Endothelial cell of umbilical vein (primary cell): Measurements from ENCODE around the gene BATF.

Experiments used
- EZH2 ChIP-seq: IDR thresholded peaks from 2 replicates; pipeline ENCODE4 v1.6.1; 2012; ENCODE audit warnings: borderline replicate concordance, low read depth, mild to moderate bottlenecking, moderate library complexity, low read length, inconsistent platforms; ENCODE audit not compliant: severe bottlenecking
- JUN ChIP-seq: IDR thresholded peaks from 2 replicates; pipeline ENCODE4 v1.6.1; 2011; ENCODE audit warnings: borderline replicate concordance, low read depth; ENCODE audit not compliant: insufficient read length, insufficient read depth
- MAX ChIP-seq: IDR thresholded peaks from 2 replicates; pipeline ENCODE4 v1.6.1; 2011; ENCODE audit not compliant: insufficient read depth, insufficient read length
- MYC ChIP-seq: IDR thresholded peaks from one replicate; pipeline ENCODE4 v1.6.1; 2011; ENCODE audit warnings: mild to moderate bottlenecking, low read depth, low read length
- POLR2A ChIP-seq: IDR thresholded peaks from 2 replicates; pipeline ENCODE4 v1.6.1; 2012; ENCODE audit warnings: low read depth, mild to moderate bottlenecking, control low read depth, low read length
- POLR2AphosphoS5 ChIP-seq: IDR thresholded peaks from 2 replicates; pipeline ENCODE4 v1.6.1; 2012; ENCODE audit warnings: low read depth, mild to moderate bottlenecking, control low read depth, low read length, moderate library complexity; ENCODE audit not compliant: insufficient read depth
- TF ChIP-seq, protein P1 (sequence below), 2 donors: IDR thresholded peaks; 1 replicate in 1 of 2; 2 replicates in 1 of 2; pipeline ENCODE4 v1.5.1; 2011; ENCODE audit warnings: low read length in 2 of 2, mild to moderate bottlenecking in 2 of 2, moderate library complexity in 2 of 2, control low read depth in 1 of 2, inconsistent platforms in 1 of 2, low read depth in 1 of 2; ENCODE audit not compliant: insufficient read depth in 1 of 2; ENCODE audit errors: extremely low read depth in 1 of 2

- TF ChIP-seq, protein P1, sequence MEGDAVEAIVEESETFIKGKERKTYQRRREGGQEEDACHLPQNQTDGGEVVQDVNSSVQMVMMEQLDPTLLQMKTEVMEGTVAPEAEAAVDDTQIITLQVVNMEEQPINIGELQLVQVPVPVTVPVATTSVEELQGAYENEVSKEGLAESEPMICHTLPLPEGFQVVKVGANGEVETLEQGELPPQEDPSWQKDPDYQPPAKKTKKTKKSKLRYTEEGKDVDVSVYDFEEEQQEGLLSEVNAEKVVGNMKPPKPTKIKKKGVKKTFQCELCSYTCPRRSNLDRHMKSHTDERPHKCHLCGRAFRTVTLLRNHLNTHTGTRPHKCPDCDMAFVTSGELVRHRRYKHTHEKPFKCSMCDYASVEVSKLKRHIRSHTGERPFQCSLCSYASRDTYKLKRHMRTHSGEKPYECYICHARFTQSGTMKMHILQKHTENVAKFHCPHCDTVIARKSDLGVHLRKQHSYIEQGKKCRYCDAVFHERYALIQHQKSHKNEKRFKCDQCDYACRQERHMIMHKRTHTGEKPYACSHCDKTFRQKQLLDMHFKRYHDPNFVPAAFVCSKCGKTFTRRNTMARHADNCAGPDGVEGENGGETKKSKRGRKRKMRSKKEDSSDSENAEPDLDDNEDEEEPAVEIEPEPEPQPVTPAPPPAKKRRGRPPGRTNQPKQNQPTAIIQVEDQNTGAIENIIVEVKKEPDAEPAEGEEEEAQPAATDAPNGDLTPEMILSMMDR (IDR thresholded peaks at IDR 0.05; ENCODE audit: extremely low read depth in 1 of 2, insufficient read depth in 1 of 2, low read depth in 1 of 2, low read length in 2 of 2) = no peak
- TF ChIP-seq JUN (no peak), POLR2A (no peak), POLR2AphosphoS5 (no peak), MAX (no peak), EZH2 (no peak), MYC (no peak)
Observed at GRCh38 chr14:75551021-75551420, 28.8 kb downstream of the BATF start.
